Measurements from ENCODE around the gene DKK3. TPM values are rescaled to one million over a fixed set of nuclear protein-coding genes. Genes with fewer than 3 reads are reported as not detected.

Gene DKK3
- polyA plus RNA-seq, 3 donors = not detected

GRCh38 chr11:11916981-11917399 is 91.4 kb downstream of the DKK3 start:
- Histone ChIP-seq H3K27me3 (ENCODE audit: control insufficient read depth in 2 of 2, insufficient read depth in 2 of 2, low read length in 2 of 2) (no peaks in the 10 kb centered on the region), H4K20me1 (ENCODE audit: insufficient read depth, low read length) (no peaks in the 10 kb centered on the region), H3K79me2 (ENCODE audit: insufficient read depth, low read length) (no peaks in the 10 kb centered on the region), H3K9ac (ENCODE audit: insufficient read depth, low read length, poor library complexity, severe bottlenecking) (no peak overlapping the region), H3K9me3 (replicated peaks in 1 of 2; ENCODE audit: control insufficient read depth in 1 of 2, insufficient read depth in 1 of 2, low read length in 2 of 2) (no peaks in the 10 kb centered on the region), H3K4me1 (ENCODE audit: control insufficient read depth in 1 of 2, insufficient read depth in 2 of 2, low read length in 2 of 2) (no peaks in the 10 kb centered on the region), H3K27ac (ENCODE audit: low read depth in 1 of 2, low read length in 2 of 2) (no peak overlapping the region), H2AFZ (ENCODE audit: insufficient read depth, low read depth, low read length, poor library complexity, severe bottlenecking) (no peak overlapping the region), H3K36me3 (replicated peaks in 1 of 2; ENCODE audit: control insufficient read depth in 1 of 2, insufficient read depth in 2 of 2, low read length in 2 of 2) (peaks cover 26 to 64% of the 10 kb centered on the region in 2 donors), H3K4me3 (replicated peaks in 1 of 3; ENCODE audit: low read depth in 2 of 3, low read length in 3 of 3) (no peak overlapping the region), H3K4me2 (replicated peaks; ENCODE audit: extremely low read depth, low read length, poor library complexity, severe bottlenecking) (no peak overlapping the region)
- TF ChIP-seq CTCF (IDR thresholded peaks at IDR 0.05) = no peak
- no peaks in the 10 kb centered on the region for H3K4me1 Mint-ChIP-seq
- DNase-seq = no peak
- peak overlapping the region in 1 of 7 donors; percentile 35 for H3K27ac Mint-ChIP-seq
- WGBS (ENCODE audit: insufficient coverage) = no CpG with 5 or more reads among the region's 1 CpG
- intact Hi-C loops (cut with micrococcal nuclease) = no loop called here
- H3K36me3 Mint-ChIP-seq = peaks cover 33 to 44% of the 10 kb centered on the region in 2 donors
- H3K4me3 Mint-ChIP-seq = no peak overlapping the region
- H3K9me3 Mint-ChIP-seq = no peaks in the 10 kb centered on the region
- H3K27me3 Mint-ChIP-seq (ENCODE audit: low read depth in 3 of 3) = peaks cover 0 to 1% (median 0%) of the 10 kb centered on the region in 3 donors

DNA sequence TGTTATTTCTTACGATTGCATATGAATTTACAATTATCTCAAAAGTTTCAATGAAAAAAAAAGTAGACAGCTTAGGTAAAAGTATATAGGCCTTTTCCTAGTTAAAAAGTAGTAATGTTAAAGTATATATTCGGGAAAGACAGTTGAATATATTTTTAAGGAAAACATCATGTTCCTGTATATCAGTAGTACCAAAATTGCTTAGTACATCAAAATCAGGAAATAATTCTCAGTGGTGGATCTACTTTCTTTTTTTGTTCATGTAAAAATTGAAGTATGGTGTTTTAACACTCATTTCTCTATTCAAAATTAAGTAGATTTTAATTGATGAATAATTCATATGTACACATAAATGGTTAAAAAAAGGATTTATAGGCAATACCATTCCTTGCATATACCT is 92.8 kb downstream of the DKK3 start:
- Mint-ChIP-seq H3K27ac (no peak overlapping the region), H3K36me3 (peaks cover 42 to 51% of the 10 kb centered on the region in 2 donors), H3K9me3 (no peaks in the 10 kb centered on the region), H3K27me3 (ENCODE audit: low read depth in 3 of 3) (peaks cover 0 to 1% (median 0%) of the 10 kb centered on the region in 3 donors), H3K4me3 (no peak overlapping the region), H3K4me1 (no peaks in the 10 kb centered on the region)
- peaks cover 23 to 63% of the 10 kb centered on the region in 2 donors for H3K36me3 ChIP-seq (replicated peaks in 1 of 2; ENCODE audit: control insufficient read depth in 1 of 2, insufficient read depth in 2 of 2, low read length in 2 of 2)
- no peak for DNase-seq
- H4K20me1 ChIP-seq (ENCODE audit: insufficient read depth, low read length) = no peaks in the 10 kb centered on the region
- no peaks in the 10 kb centered on the region for H3K9me3 ChIP-seq (replicated peaks in 1 of 2; ENCODE audit: control insufficient read depth in 1 of 2, insufficient read depth in 1 of 2, low read length in 2 of 2)
- H3K79me2 ChIP-seq (ENCODE audit: insufficient read depth, low read length) = no peaks in the 10 kb centered on the region
- no peak overlapping the region for H3K4me3 ChIP-seq (replicated peaks in 1 of 3; ENCODE audit: low read depth in 2 of 3, low read length in 3 of 3)
- no peaks in the 10 kb centered on the region for H3K4me1 ChIP-seq (ENCODE audit: control insufficient read depth in 1 of 2, insufficient read depth in 2 of 2, low read length in 2 of 2)
- no peaks in the 10 kb centered on the region for H3K27me3 ChIP-seq (ENCODE audit: control insufficient read depth in 2 of 2, insufficient read depth in 2 of 2, low read length in 2 of 2)
- no peak for TF ChIP-seq CTCF (IDR thresholded peaks at IDR 0.05)
- no CpG with 5 or more reads among the region's 2 CpGs for WGBS (ENCODE audit: insufficient coverage)
- H3K27ac ChIP-seq (ENCODE audit: low read depth in 1 of 2, low read length in 2 of 2) = no peak overlapping the region
- H3K9ac ChIP-seq (ENCODE audit: insufficient read depth, low read length, poor library complexity, severe bottlenecking) = no peak overlapping the region
- intact Hi-C loops (cut with micrococcal nuclease) = no loop called here
- H2AFZ ChIP-seq (ENCODE audit: insufficient read depth, low read depth, low read length, poor library complexity, severe bottlenecking) = no peak overlapping the region
- no peak overlapping the region for H3K4me2 ChIP-seq (replicated peaks; ENCODE audit: extremely low read depth, low read length, poor library complexity, severe bottlenecking)
